ENCODE results near the gene GP1BB.

- no peak for TF ChIP-seq POLR2AphosphoS5 (IDR thresholded peaks at IDR 0.05)
- TF ChIP-seq EP300 (IDR thresholded peaks at IDR 0.05), result no peak
- no peak for TF ChIP-seq CTCF (IDR thresholded peaks at IDR 0.05)
- TF ChIP-seq POLR2A (IDR thresholded peaks at IDR 0.05), result no peak
These were observed 28.6 kb upstream of the GP1BB start for GRCh38 chr22:19694696-19695095.
